WTC11 (cell line): ENCODE measurements around the gene TGFBR1. TPM values are rescaled to one million over a fixed set of nuclear protein-coding genes. Genes with fewer than 3 reads are reported as not detected.
A peak's percentile ranks its signal among the peaks of the same experiment; 100 is the strongest.

Experiments used
- ATAC-seq: fragments of 200-7000 bp; cut with Tn5 transposase; 2 replicates; pipeline ENCODE4 v1.10.0; 2021; ENCODE audit warnings: mild to moderate bottlenecking, moderate library complexity
- CTCF ChIA-PET: fragments of 300-600 bp; sonication (Branson Sonifier 250); formaldehyde crosslinking; loops from one replicate; lab custom pipeline; 2021; ENCODE audit warnings: antibody characterized with exemption; lab: Charles Lee
- POLR2A ChIA-PET: fragments of 350-600 bp; sonication (Branson Sonifier 250); formaldehyde crosslinking; loops from one replicate; lab custom pipeline; 2021; ENCODE audit warnings: antibody characterized with exemption; lab: Charles Lee
- DNase-seq: peaks from one replicate; pipeline ENCODE4 v3.0.0; 2021; ENCODE audit warnings: low spot score
- H3K27ac Mint-ChIP-seq: 2 replicates; pipeline ENCODE4 v1.8.0; 2021; ENCODE audit warnings: mixed read lengths
- H3K27me3 Mint-ChIP-seq: 2 replicates; pipeline ENCODE4 v1.8.0; 2021; ENCODE audit warnings: low read depth, mild to moderate bottlenecking, moderate library complexity, mixed read lengths
- H3K36me3 Mint-ChIP-seq: 2 replicates; pipeline ENCODE4 v1.8.0; 2021; ENCODE audit warnings: mixed read lengths
- H3K4me1 Mint-ChIP-seq: 2 replicates; pipeline ENCODE4 v1.8.0; 2022; ENCODE audit warnings: mixed read lengths
- H3K4me3 Mint-ChIP-seq: 2 replicates; pipeline ENCODE4 v1.8.0; 2021; ENCODE audit warnings: mild to moderate bottlenecking, moderate library complexity, mixed read lengths
- H3K9me3 Mint-ChIP-seq: 2 replicates; pipeline ENCODE4 v1.8.0; 2021; ENCODE audit warnings: mixed read lengths
- CBFB ChIP-seq: sonication (generic); formaldehyde crosslinking; IDR thresholded peaks from 2 replicates; pipeline ENCODE4 v1.8.1; 2022; ENCODE audit warnings: mild to moderate bottlenecking, low read depth, missing genetic modification reagents
- E2F4 ChIP-seq: sonication (generic); formaldehyde crosslinking; IDR thresholded peaks from 2 replicates; pipeline ENCODE4 v1.8.1; 2022; ENCODE audit warnings: low read depth, mild to moderate bottlenecking, moderate library complexity, missing genetic modification reagents, borderline replicate concordance
- FOXK1 ChIP-seq: sonication (generic); formaldehyde crosslinking; IDR thresholded peaks from 2 replicates; pipeline ENCODE4 v1.8.0; 2022; ENCODE audit warnings: mild to moderate bottlenecking, moderate library complexity, missing genetic modification reagents
- GABPB1 ChIP-seq: sonication (generic); formaldehyde crosslinking; IDR thresholded peaks from 2 replicates; pipeline ENCODE4 v1.8.1; 2023; ENCODE audit warnings: mild to moderate bottlenecking, missing genetic modification reagents
- JAZF1 ChIP-seq: fragments of 250-450 bp; sonication (Bioruptor Pico); IDR thresholded peaks from 2 replicates; pipeline ENCODE4 v1.9.0; 2021; ENCODE audit warnings: moderate library complexity, mild to moderate bottlenecking, inconsistent platforms
- JUN ChIP-seq: sonication (generic); formaldehyde crosslinking; IDR thresholded peaks from 2 replicates; pipeline ENCODE4 v1.8.0; 2023; ENCODE audit warnings: mild to moderate bottlenecking, missing genetic modification reagents
- KAT7 ChIP-seq: sonication (generic); formaldehyde crosslinking; IDR thresholded peaks from 2 replicates; pipeline ENCODE4 v1.8.1; 2023; ENCODE audit warnings: missing genetic modification reagents, mild to moderate bottlenecking, borderline replicate concordance
- MLX ChIP-seq: sonication (generic); formaldehyde crosslinking; IDR thresholded peaks from 2 replicates; pipeline ENCODE4 v1.8.1; 2023; ENCODE audit warnings: mild to moderate bottlenecking, missing genetic modification reagents, moderate library complexity
- PREB ChIP-seq: sonication (generic); formaldehyde crosslinking; IDR thresholded peaks from 2 replicates; pipeline ENCODE4 v1.8.1; 2022; ENCODE audit warnings: mild to moderate bottlenecking, missing genetic modification reagents, moderate library complexity, borderline replicate concordance
- SMAD3 ChIP-seq: sonication (generic); formaldehyde crosslinking; IDR thresholded peaks from 2 replicates; pipeline ENCODE4 v1.8.0; 2022; ENCODE audit warnings: missing genetic modification reagents, mild to moderate bottlenecking, borderline replicate concordance
- TEAD4 ChIP-seq: sonication (generic); formaldehyde crosslinking; IDR thresholded peaks from 2 replicates; pipeline ENCODE4 v1.8.0; 2022; ENCODE audit warnings: mild to moderate bottlenecking, missing genetic modification reagents
- USF1 ChIP-seq: sonication (generic); formaldehyde crosslinking; IDR thresholded peaks from 2 replicates; pipeline ENCODE4 v1.8.0; 2022; ENCODE audit warnings: mild to moderate bottlenecking, missing genetic modification reagents
- ZNF232 ChIP-seq: sonication (generic); formaldehyde crosslinking; IDR thresholded peaks from 2 replicates; pipeline ENCODE4 v1.8.0; 2022; ENCODE audit warnings: mild to moderate bottlenecking, missing genetic modification reagents
- total RNA-seq: library from RNA; stranded (reverse); gene quantifications from 3 replicates; pipeline ENCODE4 v1.2.3, GENCODE V29; 2021
- TF ChIP-seq, protein P1 (sequence below): sonication (generic); formaldehyde crosslinking; IDR thresholded peaks from 2 replicates; pipeline ENCODE4 v1.8.1; 2023; ENCODE audit warnings: mild to moderate bottlenecking, missing genetic modification reagents
- TF ChIP-seq, protein P2 (sequence below): sonication (generic); formaldehyde crosslinking; IDR thresholded peaks from 2 replicates; pipeline ENCODE4 v1.8.1; 2023; ENCODE audit warnings: mild to moderate bottlenecking, missing genetic modification reagents

The TGFBR1 gene
- total RNA-seq, 1 experiment from 2014 or later: 42.4 TPM

GRCh38 chr9:99172124-99173091 is 67.5 kb downstream of the TGFBR1 start:
- peaks cover 68% of the 10 kb centered on the region for H3K4me1 Mint-ChIP-seq
- peak overlapping the region; percentile 38; the same call in 1 of the 2 replicates for H3K27ac Mint-ChIP-seq
- POLR2A ChIA-PET: no interaction called here
- no peak for ATAC-seq
- CTCF ChIA-PET: interaction anchor here (0.6 to 2.3 kb wide), 8 partner anchors 9 to 652 kb away, joined by 3 to 12 read pairs (median 4); no protein-coding TSS in a partner anchor
- peaks cover 18% of the 10 kb centered on the region for H3K27me3 Mint-ChIP-seq
- H3K9me3 Mint-ChIP-seq: no peaks in the 10 kb centered on the region
- no peak for DNase-seq
- peak overlapping the region; percentile 25; the same call in 1 of the 2 replicates for H3K4me3 Mint-ChIP-seq
- no peaks in the 10 kb centered on the region for H3K36me3 Mint-ChIP-seq
- TF ChIP-seq SMAD3 (CRISPR knock-in tag) (no peak), GABPB1 (CRISPR knock-in tag) (0 out of 2 replicates have a peak, but pooled peaks have one; percentile 71)

DNA sequence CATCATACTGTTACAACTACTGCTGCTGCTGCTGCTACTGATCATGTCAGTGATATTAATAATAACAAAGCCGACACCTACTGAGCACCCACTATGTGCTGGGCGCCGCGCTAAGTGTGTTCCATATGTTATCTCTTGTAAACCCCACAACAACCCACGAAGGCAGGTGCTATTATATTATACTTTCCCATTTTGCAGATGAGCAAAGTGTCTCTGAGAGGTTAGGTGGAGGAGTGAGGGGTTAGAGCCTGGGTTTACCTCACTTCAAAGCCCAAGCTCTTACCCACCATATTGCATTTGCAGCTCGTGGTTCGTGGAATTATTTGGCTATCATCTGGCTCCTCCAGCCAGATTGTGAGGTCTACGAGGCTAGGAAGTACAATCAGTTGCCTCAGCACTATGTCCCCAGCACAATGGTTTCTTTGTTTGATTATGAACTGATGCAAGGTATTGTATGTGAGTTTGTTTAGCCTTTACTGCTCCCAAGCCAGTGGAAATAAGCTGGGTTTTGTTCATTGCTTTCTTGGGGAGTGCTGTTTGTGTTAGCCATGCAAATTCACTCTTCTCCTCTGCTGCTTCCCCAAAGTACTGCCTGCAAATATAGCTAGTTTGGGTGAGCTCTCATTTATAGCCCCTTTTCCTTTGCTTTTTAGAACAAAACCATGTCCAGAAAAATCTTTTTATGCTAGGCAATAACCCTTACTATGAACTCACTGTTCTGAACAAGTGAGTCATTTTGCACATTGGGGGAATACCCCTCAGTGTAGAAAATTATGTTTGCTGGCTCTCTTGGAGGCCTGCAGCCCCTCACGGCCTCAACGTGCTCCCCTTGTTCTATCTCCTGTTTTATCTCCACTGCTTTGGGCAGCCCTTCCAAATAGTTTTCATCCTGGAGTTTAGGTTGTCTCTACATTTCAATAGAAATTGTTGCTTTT is 68.9 kb downstream of the TGFBR1 start:
- H3K27me3 Mint-ChIP-seq: peaks cover 15% of the 10 kb centered on the region
- POLR2A ChIA-PET: no interaction called here
- no peak overlapping the region for H3K4me3 Mint-ChIP-seq
- no peak for DNase-seq
- no peak overlapping the region for H3K27ac Mint-ChIP-seq
- TF ChIP-seq JUN (CRISPR knock-in tag) (no peak), GABPB1 (CRISPR knock-in tag) (peak; percentile 89)
- H3K4me1 Mint-ChIP-seq: peaks cover 59% of the 10 kb centered on the region
- H3K36me3 Mint-ChIP-seq: no peaks in the 10 kb centered on the region
- no peaks in the 10 kb centered on the region for H3K9me3 Mint-ChIP-seq
- CTCF ChIA-PET: interaction anchor here (0.6 to 2.3 kb wide), 3 partner anchors 11 to 199 kb away, joined by 3 to 12 read pairs (median 8); no protein-coding TSS in a partner anchor
- ATAC-seq: no peak

- Mint-ChIP-seq H3K36me3 (no peaks in the 10 kb centered on the region), H3K4me1 (peaks cover 33% of the 10 kb centered on the region), H3K9me3 (no peaks in the 10 kb centered on the region), H3K27me3 (peaks cover 8% of the 10 kb centered on the region), H3K4me3 (no peak overlapping the region), H3K27ac (no peak overlapping the region)
- no peak for DNase-seq
- POLR2A ChIA-PET: no interaction called here
- ATAC-seq: no peak
- no peak for TF ChIP-seq USF1 (CRISPR knock-in tag)
- no peak for TF ChIP-seq FOXK1 (CRISPR knock-in tag)
- no peak for TF ChIP-seq JUN (CRISPR knock-in tag)
- no peak for TF ChIP-seq GABPB1 (CRISPR knock-in tag)
- no peak for TF ChIP-seq JAZF1
- TF ChIP-seq ZNF232 (CRISPR knock-in tag): no peak
- TF ChIP-seq PREB (CRISPR knock-in tag): no peak
- TF ChIP-seq, all 79 proteins: peak for 0
- CTCF ChIA-PET: no interaction called here
Measured at GRCh38 chr9:99176527-99177013, 71.7 kb downstream of the TGFBR1 start.

DNA sequence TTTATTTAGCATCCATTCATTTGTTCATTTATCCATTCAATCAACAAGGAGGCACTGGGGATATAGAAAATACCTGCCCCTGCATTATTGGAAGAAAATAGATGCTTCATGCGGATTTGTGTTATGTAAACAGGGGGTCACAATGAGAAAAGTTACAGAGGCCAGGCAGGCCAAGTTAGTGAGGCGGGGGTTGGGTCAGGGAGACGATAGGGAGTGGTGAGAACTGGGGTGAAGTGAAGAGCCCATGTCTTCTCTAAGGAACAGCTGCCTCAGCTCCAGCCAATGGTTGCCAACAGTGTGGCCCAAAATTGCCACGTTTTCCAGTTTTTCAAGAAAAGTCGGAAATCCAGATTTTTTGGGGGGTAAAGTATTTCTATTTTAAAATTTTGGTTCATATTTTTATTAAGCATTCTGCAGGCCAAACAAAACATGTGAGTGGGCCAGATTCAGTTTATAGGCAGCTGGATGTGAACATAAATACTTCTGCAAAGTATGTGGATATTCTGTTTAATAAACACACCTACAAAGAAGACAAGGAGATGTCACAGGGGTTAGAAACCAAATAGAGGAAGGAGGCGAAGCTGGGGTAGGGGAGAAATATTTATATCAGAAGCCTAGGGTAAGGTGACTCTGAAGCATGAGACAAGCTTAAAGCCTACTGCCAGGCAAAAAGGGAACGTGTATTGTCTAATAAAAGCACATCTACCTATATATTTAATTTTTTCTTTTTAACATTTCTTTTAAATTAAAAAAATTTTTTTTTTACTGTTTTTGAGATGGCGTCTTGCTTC is 72.9 kb downstream of the TGFBR1 start:
- H3K4me1 Mint-ChIP-seq: peaks cover 21% of the 10 kb centered on the region
- CTCF ChIA-PET: no interaction called here
- no peaks in the 10 kb centered on the region; the same call in 1 of the 2 replicates for H3K27me3 Mint-ChIP-seq
- no peak overlapping the region; the same call in 1 of the 2 replicates for H3K27ac Mint-ChIP-seq
- H3K9me3 Mint-ChIP-seq: no peaks in the 10 kb centered on the region
- no peak for ATAC-seq
- no peaks in the 10 kb centered on the region for H3K36me3 Mint-ChIP-seq
- no peak for DNase-seq
- POLR2A ChIA-PET: no interaction called here
- H3K4me3 Mint-ChIP-seq: no peak overlapping the region
- TF ChIP-seq, protein P1, sequence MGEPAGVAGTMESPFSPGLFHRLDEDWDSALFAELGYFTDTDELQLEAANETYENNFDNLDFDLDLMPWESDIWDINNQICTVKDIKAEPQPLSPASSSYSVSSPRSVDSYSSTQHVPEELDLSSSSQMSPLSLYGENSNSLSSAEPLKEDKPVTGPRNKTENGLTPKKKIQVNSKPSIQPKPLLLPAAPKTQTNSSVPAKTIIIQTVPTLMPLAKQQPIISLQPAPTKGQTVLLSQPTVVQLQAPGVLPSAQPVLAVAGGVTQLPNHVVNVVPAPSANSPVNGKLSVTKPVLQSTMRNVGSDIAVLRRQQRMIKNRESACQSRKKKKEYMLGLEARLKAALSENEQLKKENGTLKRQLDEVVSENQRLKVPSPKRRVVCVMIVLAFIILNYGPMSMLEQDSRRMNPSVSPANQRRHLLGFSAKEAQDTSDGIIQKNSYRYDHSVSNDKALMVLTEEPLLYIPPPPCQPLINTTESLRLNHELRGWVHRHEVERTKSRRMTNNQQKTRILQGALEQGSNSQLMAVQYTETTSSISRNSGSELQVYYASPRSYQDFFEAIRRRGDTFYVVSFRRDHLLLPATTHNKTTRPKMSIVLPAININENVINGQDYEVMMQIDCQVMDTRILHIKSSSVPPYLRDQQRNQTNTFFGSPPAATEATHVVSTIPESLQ (CRISPR knock-in tag): no peak
- no peak for TF ChIP-seq CBFB
- no peak for TF ChIP-seq MLX (CRISPR knock-in tag)
- no peak for TF ChIP-seq FOXK1 (CRISPR knock-in tag)
- no peak for TF ChIP-seq E2F4 (CRISPR knock-in tag)
- no peak for TF ChIP-seq KAT7 (CRISPR knock-in tag)
- TF ChIP-seq ZNF232 (CRISPR knock-in tag): no peak
- TF ChIP-seq, protein P2, sequence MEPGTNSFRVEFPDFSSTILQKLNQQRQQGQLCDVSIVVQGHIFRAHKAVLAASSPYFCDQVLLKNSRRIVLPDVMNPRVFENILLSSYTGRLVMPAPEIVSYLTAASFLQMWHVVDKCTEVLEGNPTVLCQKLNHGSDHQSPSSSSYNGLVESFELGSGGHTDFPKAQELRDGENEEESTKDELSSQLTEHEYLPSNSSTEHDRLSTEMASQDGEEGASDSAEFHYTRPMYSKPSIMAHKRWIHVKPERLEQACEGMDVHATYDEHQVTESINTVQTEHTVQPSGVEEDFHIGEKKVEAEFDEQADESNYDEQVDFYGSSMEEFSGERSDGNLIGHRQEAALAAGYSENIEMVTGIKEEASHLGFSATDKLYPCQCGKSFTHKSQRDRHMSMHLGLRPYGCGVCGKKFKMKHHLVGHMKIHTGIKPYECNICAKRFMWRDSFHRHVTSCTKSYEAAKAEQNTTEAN: no peak
- no peak for TF ChIP-seq TEAD4 (CRISPR knock-in tag)
